Measurements from ENCODE around the gene SNX11. TPM values are rescaled to one million over a fixed set of nuclear protein-coding genes. Genes with fewer than 3 reads are reported as not detected.

SNX11 gene
- total and polyA plus RNA-seq, 4 donors: 6.4 to 11.4 (median 8.5) TPM

GRCh38 chr17:48111937-48112241 is 4.3 kb downstream of the SNX11 start:
- no peaks in the 10 kb centered on the region for H3K9me3 ChIP-seq (ENCODE audit: control insufficient read depth in 4 of 4, low read length in 3 of 4)
- peaks cover 0 to 17% (median 11%) of the 10 kb centered on the region in 4 donors for H3K4me1 ChIP-seq (ENCODE audit: control insufficient read depth in 4 of 4, insufficient read depth in 4 of 4, low read length in 3 of 4)
- no peak overlapping the region for H3K27ac ChIP-seq (ENCODE audit: low read depth in 1 of 2, low read length in 2 of 2)
- H3K27me3 ChIP-seq (ENCODE audit: control insufficient read depth in 4 of 4, insufficient read depth in 4 of 4, low read length in 3 of 4): no peaks in the 10 kb centered on the region
- peaks cover 0 to 11% (median 7%) of the 10 kb centered on the region in 4 donors for H3K36me3 ChIP-seq (ENCODE audit: control insufficient read depth in 4 of 4, insufficient read depth in 3 of 4, low read depth in 1 of 4, low read length in 3 of 4)
- H3K4me3 ChIP-seq (ENCODE audit: low read depth in 1 of 3, low read length in 3 of 3): no peak overlapping the region
- WGBS: 89% methylated on average over 2 of the region's 2 CpGs
- no peak for DNase-seq (ENCODE audit: low spot score)
- TF ChIP-seq ATF3 (IDR thresholded peaks at IDR 0.05): no peak
- TF ChIP-seq JUND (IDR thresholded peaks at IDR 0.05): no peak
- no peak for TF ChIP-seq HNF4G (IDR thresholded peaks at IDR 0.05)
- no peak for TF ChIP-seq SP1 (IDR thresholded peaks at IDR 0.05)
- no peak for TF ChIP-seq HNF4A (conservative IDR thresholded peaks at IDR 0.05)
- no peak for TF ChIP-seq REST (IDR thresholded peaks at IDR 0.05)
- TF ChIP-seq RAD21 (IDR thresholded peaks at IDR 0.05): no peak
- no peak for TF ChIP-seq CTCF (IDR thresholded peaks at IDR 0.05; ENCODE audit: low read depth, low read length, missing input control)
- TF ChIP-seq NR2F2 (IDR thresholded peaks at IDR 0.05): no peak
- TF ChIP-seq YY1 (IDR thresholded peaks at IDR 0.05): no peak
- no peak for TF ChIP-seq FOXA1 (IDR thresholded peaks at IDR 0.05)
- TF ChIP-seq MAX (IDR thresholded peaks at IDR 0.05): no peak
- TF ChIP-seq TAF1 (conservative IDR thresholded peaks at IDR 0.05): no peak
- no peak for TF ChIP-seq FOXA2 (IDR thresholded peaks at IDR 0.05)
- TF ChIP-seq RXRA (IDR thresholded peaks at IDR 0.05): no peak
- no peak for TF ChIP-seq ZBTB33 (IDR thresholded peaks at IDR 0.05)
- no peak overlapping the region for H3K9ac ChIP-seq (ENCODE audit: low read depth in 1 of 2, low read length in 2 of 2)

GRCh38 chr17:48113201-48113676 is 5.7 kb downstream of the SNX11 start:
- WGBS: 86% methylated on average over 5 of the region's 5 CpGs
- Histone ChIP-seq H3K4me1 (ENCODE audit: control insufficient read depth in 4 of 4, insufficient read depth in 4 of 4, low read length in 3 of 4) (peaks cover 0 to 10% (median 6%) of the 10 kb centered on the region in 4 donors), H3K27me3 (ENCODE audit: control insufficient read depth in 4 of 4, insufficient read depth in 4 of 4, low read length in 3 of 4) (no peaks in the 10 kb centered on the region), H3K9me3 (ENCODE audit: control insufficient read depth in 4 of 4, low read length in 3 of 4) (no peaks in the 10 kb centered on the region), H3K27ac (ENCODE audit: low read depth in 1 of 2, low read length in 2 of 2) (no peak overlapping the region), H3K4me3 (ENCODE audit: low read depth in 1 of 3, low read length in 3 of 3) (no peak overlapping the region), H3K9ac (ENCODE audit: low read depth in 1 of 2, low read length in 2 of 2) (no peak overlapping the region), H3K36me3 (ENCODE audit: control insufficient read depth in 4 of 4, insufficient read depth in 3 of 4, low read depth in 1 of 4, low read length in 3 of 4) (peaks cover 5 to 16% (median 9%) of the 10 kb centered on the region in 4 donors)
- no peak for DNase-seq (ENCODE audit: low spot score)
- TF ChIP-seq YY1 (IDR thresholded peaks at IDR 0.05) (no peak), REST (IDR thresholded peaks at IDR 0.05) (no peak), GABPA (IDR thresholded peaks at IDR 0.05 in 1 of 2, conservative IDR thresholded peaks at IDR 0.05 in 1 of 2) (no peak), RAD21 (IDR thresholded peaks at IDR 0.05) (no peak), FOXA1 (IDR thresholded peaks at IDR 0.05) (no peak), HNF4A (conservative IDR thresholded peaks at IDR 0.05) (no peak), RXRA (IDR thresholded peaks at IDR 0.05) (no peak), HNF4G (IDR thresholded peaks at IDR 0.05) (no peak), TAF1 (conservative IDR thresholded peaks at IDR 0.05) (no peak), SP1 (IDR thresholded peaks at IDR 0.05) (no peak), MAX (IDR thresholded peaks at IDR 0.05) (no peak), JUND (IDR thresholded peaks at IDR 0.05) (no peak), ZBTB33 (IDR thresholded peaks at IDR 0.05) (no peak)

Data from liver (tissue), 9 donors.